HL-60/S4 treated with retinoic acid at 250 ng/mL for 4 days and 3 days (cell line): ENCODE measurements around the gene GALNT13.

ENCODE experiments used
- in situ Hi-C: fragments of 300-500 bp; cut with MboI; formaldehyde crosslinking; loops from 2 replicates; pipeline ENCODE4 v1.7.0; 2022; ENCODE audit warnings: low sequenced_read_pairs

GALNT13 gene

DNA sequence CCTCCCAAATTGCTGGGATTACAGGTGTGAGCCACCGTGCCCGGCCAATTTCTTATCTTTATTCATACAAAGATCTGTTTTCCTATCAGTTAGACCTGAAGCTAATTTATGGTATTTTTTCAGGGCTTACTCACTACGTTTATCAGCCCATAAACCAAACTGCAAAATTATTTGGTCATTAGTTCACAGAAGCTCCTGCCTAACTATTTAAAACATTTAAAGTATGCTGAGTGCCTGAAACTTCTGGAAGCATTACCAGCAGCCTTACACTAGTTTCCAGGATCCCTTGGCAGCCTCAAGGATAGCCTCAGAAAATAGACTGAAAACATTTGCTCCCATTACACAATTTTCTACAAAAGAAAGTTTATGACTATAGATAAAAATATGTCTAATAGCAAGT lies 68.8 kb downstream of the GALNT13 start:
- in situ Hi-C loops = no loop called here

DNA sequence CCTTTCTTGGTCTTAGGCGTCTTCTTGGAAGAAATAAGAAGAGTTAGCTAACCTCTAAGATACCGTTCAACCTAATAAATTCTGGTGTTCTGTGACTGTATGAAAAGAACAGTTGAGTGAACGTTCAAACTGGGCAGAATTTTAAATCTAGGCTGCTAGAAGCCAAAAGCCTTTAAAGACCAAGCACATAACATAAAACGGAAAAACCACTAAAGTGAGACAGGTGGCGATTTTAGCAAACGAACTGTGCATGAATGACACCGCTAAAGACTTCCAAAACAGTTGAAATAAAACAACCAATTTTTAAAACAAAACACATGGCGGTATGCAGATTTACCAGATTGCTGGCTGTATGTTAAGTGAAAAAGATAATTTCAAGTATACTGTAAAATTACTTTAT lies 73.1 kb downstream of the GALNT13 start:
- in situ Hi-C loops = no loop called here

DNA sequence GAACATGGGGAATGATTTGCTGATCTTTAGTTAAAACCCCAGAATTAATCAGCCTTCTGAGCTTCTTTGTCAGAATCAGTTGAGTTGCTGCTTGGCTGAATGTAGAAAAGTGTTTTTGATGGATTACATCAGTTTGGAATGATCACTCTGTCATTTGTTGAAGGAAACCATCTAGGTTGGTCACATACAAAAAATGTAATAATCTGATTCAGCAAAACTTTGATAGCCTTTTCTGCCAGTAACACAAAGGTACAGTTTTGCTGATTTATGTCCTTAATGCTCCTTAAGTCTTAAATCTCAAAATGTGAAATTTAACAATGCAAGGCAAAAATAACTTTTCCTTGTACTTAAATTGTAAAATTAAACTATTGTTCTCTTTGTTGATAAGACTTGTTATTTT lies 74.3 kb downstream of the GALNT13 start:
- in situ Hi-C loops = no loop called here

DNA sequence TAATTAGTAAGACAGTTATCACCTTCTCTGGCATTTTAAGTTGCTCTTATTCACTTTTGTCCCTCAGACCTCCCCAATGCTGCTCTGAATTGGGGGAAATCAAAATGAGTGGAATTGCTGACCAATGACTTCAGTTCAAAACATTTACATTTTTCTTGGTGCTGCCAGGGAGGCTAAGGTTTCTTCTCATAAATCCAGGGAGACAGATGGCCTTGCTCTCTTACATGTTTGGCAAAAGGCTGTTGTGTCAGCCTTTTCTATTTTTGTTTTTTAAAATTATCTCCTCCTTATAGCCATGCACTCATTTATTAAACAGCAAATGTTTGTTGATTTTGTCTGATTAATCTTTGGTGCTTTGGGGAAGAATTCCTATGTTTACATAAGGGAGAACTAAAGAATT lies 82.0 kb downstream of the GALNT13 start:
- in situ Hi-C loops = no loop called here

DNA sequence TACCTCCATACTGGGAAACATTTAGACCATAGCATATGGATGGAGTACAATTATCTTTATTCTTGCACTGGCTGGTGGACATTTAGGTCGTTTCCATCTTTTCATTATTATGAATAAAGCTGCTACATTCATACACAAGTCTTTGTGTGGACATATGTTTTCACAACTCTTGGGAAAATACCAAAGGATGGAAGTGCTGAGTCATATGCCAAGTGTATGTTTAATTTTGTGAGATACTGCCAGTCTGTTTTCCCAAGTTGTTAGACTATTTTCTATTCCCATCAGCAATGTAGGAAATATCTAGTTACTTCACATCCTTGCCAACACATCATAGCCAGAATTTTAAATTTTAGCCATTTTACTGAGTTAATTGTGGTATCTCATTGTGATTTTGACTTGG lies 91.5 kb downstream of the GALNT13 start:
- in situ Hi-C loops = no loop called here

DNA sequence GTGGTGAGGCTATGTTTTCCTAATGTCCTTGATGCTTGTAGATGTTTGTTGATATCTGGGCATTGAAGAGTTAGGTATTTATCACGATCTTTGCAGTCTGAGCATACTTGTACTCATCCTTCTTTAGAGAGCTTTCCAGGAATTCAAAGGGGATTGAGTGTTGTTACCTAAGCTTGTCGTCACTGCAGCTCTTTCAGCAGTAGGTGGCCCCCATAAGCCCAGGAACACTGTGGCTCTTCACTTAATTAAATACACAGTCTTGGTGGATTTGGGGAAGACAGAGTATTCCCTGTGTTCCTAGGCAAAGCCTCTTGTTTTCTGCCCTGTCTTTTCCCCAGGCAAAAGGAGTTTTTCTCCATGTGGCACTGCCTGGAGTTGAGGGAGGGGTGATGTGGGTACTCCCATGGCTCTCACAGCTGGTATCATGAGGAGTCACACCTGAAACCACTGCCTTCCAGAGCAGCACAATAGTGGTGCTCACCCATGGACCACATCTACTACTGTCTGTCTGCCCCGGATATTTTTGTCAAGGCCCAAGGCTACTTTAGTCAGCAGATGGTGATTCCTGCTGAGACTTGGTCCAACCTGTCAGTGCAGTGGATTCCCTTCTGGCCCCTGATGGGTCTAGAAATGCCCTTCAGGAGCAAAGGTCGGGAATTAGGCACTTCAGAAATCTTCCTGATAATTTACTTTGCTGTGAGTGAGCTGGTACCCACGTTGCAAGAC lies 95.7 kb downstream of the GALNT13 start:
- in situ Hi-C loops = no loop called here

DNA sequence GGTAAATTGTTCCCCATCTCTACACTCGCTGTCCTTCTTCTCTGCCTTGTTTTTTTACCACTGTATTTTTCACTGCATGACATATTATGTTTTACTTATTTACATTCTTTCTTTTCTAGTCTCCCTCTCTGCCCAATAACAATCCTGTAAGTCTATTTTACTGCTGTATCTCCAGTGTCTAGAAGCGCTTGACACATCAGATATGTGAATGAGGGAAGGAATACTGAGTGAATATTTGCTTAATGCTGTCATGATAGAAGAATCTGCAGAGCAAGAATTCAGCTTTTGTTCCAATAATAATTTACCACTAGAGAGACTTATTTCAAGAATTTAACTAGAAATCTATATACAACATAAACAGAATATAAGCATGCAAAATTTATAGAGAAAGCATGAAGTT lies 99.5 kb downstream of the GALNT13 start:
- in situ Hi-C loops = no loop called here

DNA sequence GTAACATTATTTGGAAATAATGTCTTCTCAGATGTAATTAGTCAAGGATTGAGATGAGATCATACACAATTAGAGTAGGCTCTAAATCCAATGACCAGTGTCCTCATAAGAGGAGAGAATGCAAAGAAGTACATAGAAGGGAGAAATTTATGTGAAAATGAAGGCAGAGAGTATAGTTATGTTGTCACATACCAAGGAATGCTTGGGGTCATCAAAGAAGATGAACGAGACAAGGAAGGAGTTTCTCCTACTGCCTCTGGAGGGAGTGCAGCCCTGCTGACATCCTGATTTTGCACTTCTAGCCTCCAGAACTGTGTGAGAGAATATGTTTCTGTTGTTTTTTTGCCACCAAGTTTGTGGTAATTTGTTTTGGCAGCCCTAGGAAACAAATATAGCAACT lies 100.1 kb downstream of the GALNT13 start:
- in situ Hi-C loops = no loop called here

DNA sequence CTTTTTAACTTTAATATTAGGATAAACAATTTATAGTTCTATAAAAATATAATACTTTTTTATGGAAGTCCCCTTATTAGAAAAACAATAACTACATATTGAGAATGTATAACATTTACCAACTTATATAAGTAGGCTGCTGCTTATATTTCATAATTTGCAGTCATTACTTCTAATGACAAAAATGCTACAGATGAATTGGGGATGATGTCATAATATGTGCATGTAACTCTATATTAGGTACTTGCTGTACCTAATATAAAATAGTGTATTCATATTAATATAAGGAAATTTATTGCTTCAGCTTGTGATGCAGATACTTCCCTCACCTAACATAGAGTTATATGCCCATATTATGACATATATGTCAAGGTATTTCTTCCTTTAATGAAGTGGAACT lies 100.7 kb downstream of the GALNT13 start:
- in situ Hi-C loops = no loop called here

DNA sequence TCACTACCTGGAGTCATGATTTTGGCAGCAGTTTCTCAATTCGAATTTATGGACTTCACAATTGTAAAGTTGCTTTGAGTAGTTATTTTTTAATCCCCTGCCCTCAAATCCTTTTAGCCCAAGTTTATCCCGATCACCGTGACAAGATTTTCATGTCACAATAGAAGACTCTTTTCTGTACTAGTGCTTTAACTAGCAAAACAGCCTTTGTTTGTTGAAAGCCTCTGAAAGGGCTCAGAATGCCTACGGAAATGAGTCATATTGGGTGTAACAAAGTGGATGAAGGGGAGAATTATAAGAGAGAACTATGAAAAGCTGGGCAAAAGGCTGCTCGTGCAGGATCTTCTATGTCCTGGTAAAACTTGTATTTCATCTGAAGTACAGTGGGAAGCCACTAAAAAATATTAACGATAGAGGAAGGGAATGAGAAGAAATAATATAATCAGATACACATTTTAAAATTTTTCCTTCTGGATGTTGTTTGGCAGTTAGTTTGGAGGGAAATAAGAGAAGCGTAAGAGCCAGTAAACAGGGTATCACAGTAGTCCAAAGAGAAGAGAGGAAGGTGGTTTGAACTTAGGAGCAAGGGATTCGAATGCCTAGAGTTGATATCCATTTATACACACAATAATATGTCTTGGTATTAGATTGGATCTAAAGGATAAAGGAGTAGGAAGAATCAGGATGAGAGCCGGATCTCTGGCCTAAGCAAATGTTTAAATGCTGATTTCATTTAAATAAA lies 114.9 kb downstream of the GALNT13 start:
- in situ Hi-C loops = no loop called here

DNA sequence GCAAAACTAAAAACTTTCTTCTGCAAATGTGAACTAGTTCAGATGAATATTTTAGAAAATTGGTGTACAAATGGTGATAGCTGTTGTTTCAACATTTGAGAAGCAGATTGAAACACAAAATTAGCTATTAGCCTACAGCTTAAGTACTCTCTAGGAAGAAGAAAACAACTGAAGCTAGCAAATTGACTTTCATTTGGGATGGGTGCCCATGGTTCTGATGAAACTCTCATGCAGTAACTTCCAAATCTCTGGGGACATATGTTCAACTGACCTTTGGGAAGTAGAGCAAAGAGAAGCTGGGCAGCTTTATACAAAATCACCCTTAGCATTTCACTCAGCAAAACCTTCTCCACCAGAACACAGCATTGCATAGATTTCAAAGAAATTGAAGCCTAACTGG lies 119.0 kb downstream of the GALNT13 start:
- in situ Hi-C loops = no loop called here

DNA sequence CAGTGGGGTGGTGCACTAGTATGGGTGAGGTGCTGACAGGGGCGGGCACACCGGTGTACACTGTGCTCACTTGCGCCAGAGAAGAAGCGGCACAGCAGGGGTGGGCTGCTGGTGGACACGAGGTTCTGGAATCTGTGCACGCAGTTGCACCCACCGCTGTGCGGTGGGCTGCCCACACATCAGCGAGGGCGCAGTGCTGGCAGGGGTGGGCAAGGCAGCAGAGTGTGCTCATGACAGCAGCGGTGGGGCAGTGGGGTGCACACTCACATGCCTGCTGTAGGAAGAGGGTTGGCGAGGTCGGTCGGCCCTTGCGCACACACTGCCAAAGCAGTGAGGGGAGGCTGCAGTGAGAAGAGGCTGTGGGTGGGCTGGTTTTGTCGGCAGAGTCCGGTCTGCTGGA lies 141.8 kb downstream of the GALNT13 start:
- in situ Hi-C loops = no loop called here

DNA sequence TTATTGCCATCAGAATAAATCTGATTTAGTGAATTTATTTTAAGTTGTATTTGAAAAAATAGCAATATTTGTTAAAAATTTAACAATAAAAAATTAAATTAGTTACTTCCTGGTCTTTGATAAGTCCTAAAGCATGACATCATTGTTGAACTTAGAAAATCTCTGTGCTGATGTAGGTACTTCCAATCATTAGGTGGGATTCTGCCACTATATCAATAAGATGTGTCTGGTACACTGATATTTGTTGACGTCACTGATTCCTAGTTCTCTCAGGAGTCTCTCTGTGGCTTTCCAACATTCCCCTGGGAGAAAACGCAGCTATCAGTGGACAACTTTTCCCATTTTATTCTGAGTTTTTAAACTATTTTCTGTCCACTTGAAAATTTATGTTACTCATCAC lies 143.5 kb downstream of the GALNT13 start:
- in situ Hi-C loops = no loop called here

DNA sequence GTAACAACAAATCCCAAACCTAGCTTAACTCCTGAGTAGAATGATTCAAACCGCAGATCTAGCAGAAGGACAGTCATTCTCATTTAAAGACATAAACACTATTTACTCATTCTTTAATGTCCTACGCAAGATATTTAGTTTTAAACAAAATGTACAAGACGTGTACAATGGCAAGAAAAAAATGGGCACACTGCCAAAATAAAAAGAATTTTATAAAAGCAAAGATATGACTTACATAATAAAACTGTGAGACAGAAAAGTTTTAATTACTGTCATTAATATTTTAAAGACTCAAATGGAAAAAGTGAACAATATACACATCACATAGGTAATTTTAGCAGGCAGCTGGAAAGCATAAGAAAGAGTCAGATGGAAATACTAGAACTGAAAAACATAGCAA lies 157.8 kb downstream of the GALNT13 start:
- in situ Hi-C loops = no loop called here

DNA sequence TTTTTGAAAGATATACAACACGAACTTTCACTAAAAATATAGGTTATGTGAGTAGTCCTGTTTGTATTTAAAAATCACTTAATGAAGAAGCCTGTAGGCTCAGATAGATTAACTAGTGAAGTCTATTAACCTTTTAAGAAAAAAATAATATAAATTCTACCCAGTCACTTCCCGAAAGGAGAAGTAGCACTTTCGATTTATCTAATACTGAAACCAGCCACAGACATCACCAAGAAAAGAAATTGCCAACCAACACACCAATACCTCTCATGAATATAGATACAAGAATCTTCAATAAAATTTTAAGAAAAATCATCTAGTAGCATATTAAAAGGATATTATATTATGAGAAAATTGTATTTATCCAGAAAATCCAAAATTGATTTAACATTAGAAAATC lies 160.5 kb downstream of the GALNT13 start:
- in situ Hi-C loops = no loop called here

DNA sequence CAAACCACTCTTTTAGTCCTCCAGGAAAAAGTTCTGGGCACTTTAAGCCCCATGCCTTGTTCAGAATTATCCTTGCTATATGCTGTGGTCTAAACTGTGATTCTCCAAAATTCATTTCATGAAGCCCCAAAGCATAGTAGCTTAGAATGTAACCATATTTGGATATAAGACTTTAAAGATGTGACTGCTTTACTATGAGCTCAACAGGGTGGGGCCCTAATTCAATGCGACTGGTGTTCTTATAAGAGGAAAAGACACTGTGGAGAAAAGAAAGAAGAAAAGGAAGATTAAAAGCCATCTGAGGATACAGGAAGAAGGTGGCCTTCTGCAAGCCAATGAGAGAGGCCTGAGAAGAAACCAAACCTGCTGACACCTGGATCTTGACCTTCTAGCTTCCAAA lies 174.8 kb downstream of the GALNT13 start:
- in situ Hi-C loops = no loop called here

DNA sequence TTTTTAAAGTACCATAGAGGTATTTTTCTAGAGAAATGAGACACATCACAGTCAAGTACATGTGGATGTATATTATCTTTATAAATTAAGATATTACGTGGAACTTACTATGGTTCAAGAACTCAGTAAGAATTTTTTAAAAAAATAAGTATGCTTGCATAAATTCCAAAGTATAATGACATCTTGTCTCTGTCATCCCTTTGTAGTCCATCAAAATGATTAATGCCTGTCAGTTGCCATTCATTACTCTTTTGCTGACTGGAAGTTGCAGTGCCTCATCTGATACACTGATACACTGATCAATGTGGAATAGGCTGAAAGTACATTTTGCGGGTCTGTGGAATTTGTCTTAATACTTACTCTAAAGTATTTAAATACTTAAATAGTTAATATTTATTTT lies 177.2 kb downstream of the GALNT13 start:
- in situ Hi-C loops = no loop called here

DNA sequence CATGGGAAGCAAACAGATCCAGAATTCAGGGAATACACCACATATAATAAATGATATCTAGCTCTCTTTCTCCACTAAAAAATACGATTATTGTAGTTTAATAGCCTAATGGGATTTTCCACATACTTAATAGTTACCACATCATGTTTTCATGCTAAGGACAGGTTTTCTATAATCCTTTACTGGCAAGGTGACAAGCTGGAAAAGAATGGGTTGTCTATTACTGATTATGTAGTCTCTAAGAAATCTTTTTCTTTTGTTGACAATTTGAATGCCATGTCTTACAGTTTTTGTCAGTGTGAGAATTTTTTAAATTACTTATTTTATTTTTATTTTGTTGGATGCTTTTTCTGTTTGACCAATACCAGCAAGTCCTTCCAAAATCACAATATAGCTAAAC lies 177.8 kb downstream of the GALNT13 start:
- in situ Hi-C loops = no loop called here

DNA sequence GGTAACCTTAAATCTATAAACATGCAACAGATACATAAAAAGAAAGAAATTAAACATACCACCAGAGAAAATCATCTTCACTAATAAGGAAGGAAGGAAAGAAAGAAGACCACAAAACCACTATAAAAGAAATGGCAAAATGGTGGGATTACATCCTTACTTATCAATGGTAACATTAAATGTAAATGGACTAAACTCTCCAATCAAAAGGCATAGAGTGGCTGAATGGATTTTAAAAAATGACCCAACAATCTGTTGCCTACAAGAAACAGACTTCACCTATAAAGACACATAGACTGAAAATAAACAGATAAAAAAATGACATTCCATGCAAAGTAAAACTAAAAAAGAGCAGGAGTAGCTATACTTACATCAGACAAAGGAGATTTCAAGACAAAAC lies 195.4 kb downstream of the GALNT13 start:
- in situ Hi-C loops = no loop called here

DNA sequence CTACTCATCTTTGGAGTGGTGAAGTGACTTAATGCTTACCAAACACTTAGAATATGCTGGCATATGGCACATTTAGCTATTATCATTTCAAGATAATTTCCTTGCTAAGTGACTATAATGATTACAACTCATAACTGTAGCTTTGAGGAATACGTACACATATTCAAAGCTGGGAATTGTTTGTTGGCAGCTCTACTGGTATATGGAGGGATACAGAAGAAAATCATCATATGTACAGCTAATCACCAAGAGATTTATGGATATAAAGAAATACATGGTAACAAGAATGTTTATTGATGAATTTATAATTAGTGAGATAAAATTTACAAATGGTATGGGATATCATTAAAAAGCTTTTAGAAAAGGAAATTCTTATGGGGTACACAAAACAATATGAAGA lies 207.2 kb downstream of the GALNT13 start:
- in situ Hi-C loops = no loop called here

DNA sequence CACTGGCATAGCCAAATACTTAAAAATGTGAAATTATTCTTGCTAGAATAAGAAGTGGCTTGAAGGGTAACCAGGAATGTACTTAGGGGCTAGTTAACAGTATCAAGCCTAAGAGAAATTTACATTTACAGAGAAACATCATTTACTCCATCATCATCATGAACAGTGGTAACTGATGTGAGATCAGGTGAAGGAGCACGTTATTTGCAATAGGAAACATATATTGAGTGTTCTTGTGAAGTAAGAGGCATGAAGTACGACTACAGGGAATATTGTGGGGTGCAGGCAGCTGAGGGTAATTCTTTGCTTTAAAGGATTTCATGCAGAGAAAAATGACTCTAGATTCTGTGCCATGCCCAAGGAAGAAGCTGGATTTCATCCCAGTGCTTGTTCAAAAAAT lies 220.8 kb downstream of the GALNT13 start:
- in situ Hi-C loops = no loop called here

DNA sequence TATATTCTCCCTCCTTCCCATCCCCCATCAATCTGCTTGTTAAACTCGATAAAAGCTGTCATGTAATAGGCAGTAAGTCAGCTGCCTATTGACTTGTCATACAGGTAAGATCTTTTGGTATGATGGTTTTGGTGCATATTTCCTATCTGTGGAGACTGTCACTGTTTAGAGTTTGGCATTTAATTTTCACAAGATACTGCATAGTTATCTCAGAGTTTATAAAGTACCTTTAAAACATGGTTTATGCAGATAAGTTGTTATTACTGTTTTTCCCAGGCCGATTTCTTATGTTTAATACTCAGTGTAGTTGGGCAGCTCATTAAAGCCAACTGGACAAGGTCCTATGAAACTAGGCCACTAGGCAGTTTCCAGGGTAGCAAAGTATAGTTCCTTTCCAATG lies 222.1 kb downstream of the GALNT13 start:
- in situ Hi-C loops = no loop called here
